NK-92 (cell line): Measurements from ENCODE around the gene WDR45B.
"Not testable (repeated sequence)": the region's sequence is repeated elsewhere in the genome, so short reads cannot be mapped to it uniquely, and the experiment has no call there.

Source experiments
- DNase-seq: peaks from one replicate; lab custom pipeline; 2025; ENCODE audit not compliant: unreplicated experiment; lab: John Stamatoyannopoulos, UW

The WDR45B gene

GRCh38 chr17:82586576-82587233 lies 61.5 kb downstream of the WDR45B start:
- DNase-seq: no peak

- DNase-seq: not testable (repeated sequence)
Observed at GRCh38 chr17:82585935-82586575, 62.2 kb downstream of the WDR45B start.

GRCh38 chr17:82583720-82584234 lies 64.5 kb downstream of the WDR45B start:
- no peak for DNase-seq

- no peak for DNase-seq
Observed at GRCh38 chr17:82582709-82583108, 65.5 kb downstream of the WDR45B start.

GRCh38 chr17:82582213-82582612 lies 66.0 kb downstream of the WDR45B start:
- DNase-seq: no peak

GRCh38 chr17:82579969-82580368 lies 68.3 kb downstream of the WDR45B start:
- DNase-seq: not testable (repeated sequence)

- DNase-seq: no peak
Observed at GRCh38 chr17:82577300-82577699, 70.9 kb downstream of the WDR45B start.

GRCh38 chr17:82575581-82576221 lies 72.5 kb downstream of the WDR45B start:
- not testable (repeated sequence) for DNase-seq

GRCh38 chr17:82574041-82574440 lies 74.2 kb downstream of the WDR45B start:
- DNase-seq: no peak

- DNase-seq: no peak
Observed at GRCh38 chr17:82571855-82572254, 76.4 kb downstream of the WDR45B start.

- no peak for DNase-seq
Observed at GRCh38 chr17:82570277-82570676, 78.0 kb downstream of the WDR45B start.

GRCh38 chr17:82569621-82570020 lies 78.6 kb downstream of the WDR45B start:
- no peak for DNase-seq

GRCh38 chr17:82568997-82569393 lies 79.2 kb downstream of the WDR45B start:
- DNase-seq: no peak

- DNase-seq: no peak
Observed at GRCh38 chr17:82567286-82567685, 81.0 kb downstream of the WDR45B start.

GRCh38 chr17:82566129-82566960 lies 81.9 kb downstream of the WDR45B start:
- no peak for DNase-seq

- DNase-seq: no peak
Observed at GRCh38 chr17:82565551-82565950, 82.7 kb downstream of the WDR45B start.
